GM12874 (cell line): ENCODE results near the gene PDCD10.

Experiments used
- CTCF ChIP-seq: IDR thresholded peaks from 2 replicates; pipeline ENCODE4 v1.5.1; 2011; ENCODE audit warnings: low read depth, mild to moderate bottlenecking, control low read depth, low read length, moderate library complexity; ENCODE audit not compliant: insufficient read depth

The PDCD10 gene

GRCh38 chr3:167733961-167734497 lies 663 bp downstream of the PDCD10 start:
- no peak for TF ChIP-seq CTCF

- no peak for TF ChIP-seq CTCF
Observed at GRCh38 chr3:167732313-167733065, 2.2 kb downstream of the PDCD10 start.

- no peak for TF ChIP-seq CTCF
Observed at GRCh38 chr3:167731393-167731792, 3.3 kb downstream of the PDCD10 start.

- TF ChIP-seq CTCF: no peak
Observed at GRCh38 chr3:167729591-167729990, 5.1 kb downstream of the PDCD10 start.

- TF ChIP-seq CTCF: no peak
Observed at GRCh38 chr3:167728632-167729323, 5.9 kb downstream of the PDCD10 start.

GRCh38 chr3:167728176-167728575 lies 6.5 kb downstream of the PDCD10 start:
- no peak for TF ChIP-seq CTCF

GRCh38 chr3:167723872-167724271 lies 10.8 kb downstream of the PDCD10 start:
- no peak for TF ChIP-seq CTCF
